IMR-90 (cell line): ENCODE data around the gene CFAP299. TPM values are rescaled to one million over a fixed set of nuclear protein-coding genes. Genes with fewer than 3 reads are reported as not detected.

Experiments
- ATAC-seq: fragments of 200-7000 bp; cut with Tn5 transposase; 2 replicates; pipeline ENCODE4 v1.9.1; 2020; ENCODE audit warnings: low read depth, mild to moderate bottlenecking, moderate library complexity
- BruUV-seq: library from RNA; stranded (reverse); fragments of 400-500 nt; replicated peaks from 2 replicates; lab custom pipeline; 2021; lab: Mats Ljungman, UMichigan
- CTCF ChIA-PET: fragments of 300-600 bp; formaldehyde crosslinking; extraction: SDS; loops from one replicate; lab custom pipeline; 2021; ENCODE audit warnings: antibody characterized with exemption; lab: Yijun Ruan, JAX
- POLR2A ChIA-PET: fragments of 300-600 bp; sonication (Branson Sonifier 250); formaldehyde crosslinking; loops from one replicate; lab custom pipeline; 2022; ENCODE audit warnings: antibody characterized with exemption; ENCODE audit not compliant: unreplicated experiment; lab: Charles Lee
- DNase-seq: peaks from one replicate; pipeline ENCODE4 v3.0.0; 2013
- H2AFZ ChIP-seq: replicated peaks from 2 replicates; pipeline ENCODE3; 2013; ENCODE audit warnings: low read length, mild to moderate bottlenecking; ENCODE audit not compliant: poor library complexity
- H2AK5ac ChIP-seq: 2 replicates; pipeline ENCODE4 v1.6.1; 2013; ENCODE audit warnings: low read depth, low read length, inconsistent platforms
- H2AK9ac ChIP-seq: replicated peaks from 2 replicates; pipeline ENCODE3; 2013; ENCODE audit warnings: mild to moderate bottlenecking, low read depth, low read length, moderate library complexity; ENCODE audit not compliant: poor library complexity
- H2BK120ac ChIP-seq: 2 replicates; pipeline ENCODE4 v1.6.1; 2013; ENCODE audit warnings: low read depth, low read length, inconsistent platforms
- H2BK15ac ChIP-seq: 3 replicates; pipeline ENCODE4 v1.6.1; 2013; ENCODE audit warnings: low read depth, low read length, inconsistent platforms
- H2BK20ac ChIP-seq: 2 replicates; pipeline ENCODE4 v1.6.1; 2013; ENCODE audit warnings: low read depth, mild to moderate bottlenecking, inconsistent platforms, low read length, moderate library complexity
- H2BK5ac ChIP-seq: 2 replicates; pipeline ENCODE4 v1.6.1; 2013; ENCODE audit warnings: mild to moderate bottlenecking, low read depth, low read length, inconsistent platforms; ENCODE audit not compliant: poor library complexity, severe bottlenecking
- H3K14ac ChIP-seq: replicated peaks from 2 replicates; pipeline ENCODE4 v1.6.1; 2013; ENCODE audit warnings: low read depth, low read length, inconsistent platforms
- H3K18ac ChIP-seq: 2 replicates; pipeline ENCODE4 v1.6.1; 2013; ENCODE audit warnings: low read depth, low read length, control low read depth
- H3K23ac ChIP-seq: 2 replicates; pipeline ENCODE4 v1.6.1; 2013; ENCODE audit warnings: low read depth, low read length, inconsistent platforms
- H3K27ac ChIP-seq: 2 replicates; pipeline ENCODE4 v1.5.1; 2013; ENCODE audit warnings: mild to moderate bottlenecking, control low read depth, low read length; ENCODE audit not compliant: insufficient read depth
- H3K27me3 ChIP-seq: 2 replicates; pipeline ENCODE4 v1.6.1; 2013; ENCODE audit warnings: low read length; ENCODE audit not compliant: control insufficient read depth, insufficient read depth
- H3K36me3 ChIP-seq: 2 replicates; pipeline ENCODE4 v1.6.1; 2013; ENCODE audit warnings: low read length, mixed read lengths; ENCODE audit not compliant: control insufficient read depth, insufficient read depth
- H3K4ac ChIP-seq: 2 replicates; pipeline ENCODE4 v1.6.1; 2013; ENCODE audit warnings: low read depth, low read length, inconsistent platforms
- H3K4me1 ChIP-seq: 2 replicates; pipeline ENCODE4 v1.6.1; 2013; ENCODE audit warnings: low read length, mixed read lengths; ENCODE audit not compliant: control insufficient read depth, insufficient read depth
- H3K4me2 ChIP-seq: 2 replicates; pipeline ENCODE4 v1.6.1; 2013; ENCODE audit warnings: low read depth, mild to moderate bottlenecking, control low read depth, low read length, moderate library complexity
- H3K4me3 ChIP-seq: 2 replicates; pipeline ENCODE4 v1.5.1; 2013; ENCODE audit warnings: low read depth, mild to moderate bottlenecking, control low read depth, low read length, moderate library complexity; ENCODE audit not compliant: insufficient read depth
- H3K56ac ChIP-seq: 2 replicates; pipeline ENCODE4 v1.6.1; 2013; ENCODE audit warnings: low read length, inconsistent platforms; ENCODE audit not compliant: insufficient read depth; ENCODE audit errors: extremely low read depth
- H3K79me1 ChIP-seq, 2 experiments: 2 replicates each; pipeline ENCODE4 v1.6.1; 2013; ENCODE audit warnings: low read length in 2 of 2, inconsistent platforms in 1 of 2, low read depth in 1 of 2
- H3K9ac ChIP-seq: 2 replicates; pipeline ENCODE4 v1.6.1; 2013; ENCODE audit warnings: low read depth, low read length, control low read depth
- H3K9me1 ChIP-seq: 2 replicates; pipeline ENCODE4 v1.6.1; 2013; ENCODE audit warnings: low read length, inconsistent platforms; ENCODE audit not compliant: insufficient read depth
- H3K9me3 ChIP-seq: 2 replicates; pipeline ENCODE4 v1.6.1; 2013; ENCODE audit warnings: low read length; ENCODE audit not compliant: control insufficient read depth, insufficient read depth
- H4K20me1 ChIP-seq: 2 replicates; pipeline ENCODE4 v1.6.1; 2013; ENCODE audit warnings: low read length, inconsistent platforms; ENCODE audit not compliant: insufficient read depth
- H4K5ac ChIP-seq: 2 replicates; pipeline ENCODE4 v1.6.1; 2013; ENCODE audit warnings: mild to moderate bottlenecking, low read depth, low read length, control low read depth
- H4K8ac ChIP-seq, 2 experiments: 2 replicates each; pipeline ENCODE4 v1.6.1; 2013; ENCODE audit warnings: low read depth in 2 of 2, low read length in 2 of 2, control low read depth in 1 of 2, inconsistent platforms in 1 of 2
- H4K91ac ChIP-seq: 2 replicates; pipeline ENCODE4 v1.6.1; 2013; ENCODE audit warnings: low read depth, low read length, inconsistent platforms; ENCODE audit not compliant: insufficient read depth
- BHLHE40 ChIP-seq: fragments of 150-350 bp; IDR thresholded peaks from 2 replicates; pipeline ENCODE4 v1.6.1; 2016; ENCODE audit warnings: mild to moderate bottlenecking, low read depth, low read length
- FOS ChIP-seq: fragments of 150-350 bp; IDR thresholded peaks from 2 replicates; pipeline ENCODE4 v1.6.1; 2016; ENCODE audit warnings: low read depth, low read length
- MAFK ChIP-seq: IDR thresholded peaks from 2 replicates; pipeline ENCODE4 v1.6.1; 2012; ENCODE audit warnings: low read depth, low read length, improper control_type of control experiment
- POLR2A ChIP-seq: IDR thresholded peaks from 2 replicates; pipeline ENCODE4 v1.6.1; 2012; ENCODE audit warnings: mild to moderate bottlenecking, low read depth, low read length
- RAD21 ChIP-seq: IDR thresholded peaks from 2 replicates; pipeline ENCODE4 v1.6.1; 2012; ENCODE audit warnings: low read length, improper control_type of control experiment
- RCOR1 ChIP-seq: IDR thresholded peaks from 2 replicates; pipeline ENCODE4 v1.6.1; 2012; ENCODE audit warnings: mild to moderate bottlenecking, low read length, improper control_type of control experiment; ENCODE audit not compliant: insufficient replicate concordance
- RFX5 ChIP-seq: IDR thresholded peaks from 2 replicates; pipeline ENCODE4 v1.8.0; 2012; ENCODE audit warnings: low read depth, mild to moderate bottlenecking, low read length, moderate library complexity
- SMC3 ChIP-seq: fragments of 150-350 bp; IDR thresholded peaks from 2 replicates; pipeline ENCODE4 v1.6.1; 2016; ENCODE audit warnings: low read depth, mild to moderate bottlenecking, antibody characterized with exemption, low read length, moderate library complexity
- whole genome bisulfite sequencing, 2 experiments: methylation state at CpG; one replicate each; pipeline versions ENCODE4 v1.1.5 to v1.1.7; 2013; ENCODE audit warnings: missing lambda C conversion rate in 2 of 2; ENCODE audit not compliant: insufficient read length in 1 of 2; ENCODE audit errors: extremely low coverage in 2 of 2; 5-methylcytosine and 5-hydroxymethylcytosine counted together
- dilution Hi-C: fragments of 300-500 bp; cut with HindIII; formaldehyde crosslinking; loops from one replicate; pipeline ENCODE4 v1.14.3; 2018; ENCODE audit warnings: low sequenced_read_pairs; ENCODE audit not compliant: unreplicated experiment
- in situ Hi-C: fragments of 300-500 bp; cut with MboI; formaldehyde crosslinking; loops from 3 replicates; pipeline ENCODE4 v1.14.3; 2019; ENCODE audit warnings: low sequenced_read_pairs, inconsistent platforms, mixed read lengths
- intact Hi-C: fragments of 100-400 bp; cut with micrococcal nuclease; formaldehyde crosslinking; loops from 2 replicates; pipeline ENCODE4 v1.10.0; 2022
- polyA plus RNA-seq, 3 experiments: library from polyadenylated mRNA; depleted of rRNA; stranded (reverse); fragments of >200 nt; gene quantifications; 2 replicates each; pipeline ENCODE4 v1.2.3, GENCODE V29; 2012; ENCODE audit warnings: low replicate concordance in 1 of 3
- total RNA-seq: library from RNA; depleted of rRNA; stranded (reverse); fragments of >200 nt; gene quantifications from 2 replicates; pipeline ENCODE4 v1.2.3, GENCODE V29; 2012
- TF ChIP-seq, protein P1 (sequence below): fragments of 150-350 bp; IDR thresholded peaks from 2 replicates; pipeline ENCODE4 v1.6.1; 2017; ENCODE audit warnings: mild to moderate bottlenecking, antibody characterized with exemption, low read length, low read depth
- TF ChIP-seq, protein P2 (sequence below): fragments of 150-350 bp; IDR thresholded peaks from 2 replicates; pipeline ENCODE4 v1.6.1; 2016; ENCODE audit warnings: low read depth, mild to moderate bottlenecking, low read length, moderate library complexity, borderline replicate concordance

CFAP299 gene
- total and polyA plus RNA-seq, 2 of the 4 experiments (the other 2 are of a cell fraction), result 1.0 to 1.1 TPM

DNA sequence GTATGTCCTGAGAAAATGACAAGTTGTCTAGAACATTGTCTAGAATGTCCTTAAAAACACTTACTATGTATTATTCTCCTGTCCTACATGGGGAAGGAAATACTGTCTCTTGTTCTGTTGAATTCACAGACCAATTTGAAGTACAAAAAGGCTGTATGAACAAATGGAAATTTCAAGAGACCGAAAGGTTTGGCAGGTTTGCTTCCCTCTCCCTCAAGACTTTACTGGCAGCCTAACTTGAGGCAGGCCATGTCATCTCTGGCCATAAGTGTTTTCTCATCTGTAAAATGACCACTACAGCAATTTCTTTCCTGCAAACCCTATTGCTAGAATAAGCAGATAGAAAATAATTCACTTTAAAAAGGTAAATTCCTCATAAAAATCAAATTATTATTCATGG, 503.8 kb downstream of the CFAP299 start:
- no peaks in the 10 kb centered on the region for H3K36me3 ChIP-seq
- H3K27me3 ChIP-seq, result no peaks in the 10 kb centered on the region
- H2AFZ ChIP-seq, result no peak overlapping the region
- intact Hi-C loops, result no loop called here
- no peaks in the 10 kb centered on the region for H4K20me1 ChIP-seq
- H3K4ac ChIP-seq, result no peak overlapping the region
- H3K9me1 ChIP-seq, result no peaks in the 10 kb centered on the region
- H2BK20ac ChIP-seq, result no peak overlapping the region
- H2AK5ac ChIP-seq, result no peak overlapping the region
- ATAC-seq, result no peak
- no peak overlapping the region for H3K9ac ChIP-seq
- ChIA-PET CTCF (no interaction called here), POLR2A (no interaction called here)
- in situ Hi-C loops, result no loop called here
- H3K4me1 ChIP-seq, result no peaks in the 10 kb centered on the region
- H3K27ac ChIP-seq, result no peak overlapping the region
- no peaks in the 10 kb centered on the region for H3K79me1 ChIP-seq
- H3K4me2 ChIP-seq, result no peak overlapping the region
- no peak overlapping the region for H4K5ac ChIP-seq
- no peak overlapping the region for H3K14ac ChIP-seq
- no peak overlapping the region for H3K23ac ChIP-seq
- H4K8ac ChIP-seq, result no peak overlapping the region
- WGBS, 2 experiments, result no CpG with 5 or more reads among the region's 1 CpG
- H3K4me3 ChIP-seq, result no peak overlapping the region
- H3K18ac ChIP-seq, result no peak overlapping the region
- H2BK15ac ChIP-seq, result no peak overlapping the region
- H4K91ac ChIP-seq, result no peak overlapping the region
- no peak overlapping the region for H2BK5ac ChIP-seq
- dilution Hi-C loops, result no loop called here
- TF ChIP-seq FOS, result no peak
- TF ChIP-seq SMC3, result no peak
- no peak for TF ChIP-seq MAFK
- TF ChIP-seq BHLHE40, result no peak
- TF ChIP-seq RAD21, result no peak
- TF ChIP-seq, protein P1, sequence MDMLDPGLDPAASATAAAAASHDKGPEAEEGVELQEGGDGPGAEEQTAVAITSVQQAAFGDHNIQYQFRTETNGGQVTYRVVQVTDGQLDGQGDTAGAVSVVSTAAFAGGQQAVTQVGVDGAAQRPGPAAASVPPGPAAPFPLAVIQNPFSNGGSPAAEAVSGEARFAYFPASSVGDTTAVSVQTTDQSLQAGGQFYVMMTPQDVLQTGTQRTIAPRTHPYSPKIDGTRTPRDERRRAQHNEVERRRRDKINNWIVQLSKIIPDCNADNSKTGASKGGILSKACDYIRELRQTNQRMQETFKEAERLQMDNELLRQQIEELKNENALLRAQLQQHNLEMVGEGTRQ, result no peak
- no peak for TF ChIP-seq POLR2A
- no peak for TF ChIP-seq RCOR1
- no peak for TF ChIP-seq RFX5
- TF ChIP-seq, protein P2, sequence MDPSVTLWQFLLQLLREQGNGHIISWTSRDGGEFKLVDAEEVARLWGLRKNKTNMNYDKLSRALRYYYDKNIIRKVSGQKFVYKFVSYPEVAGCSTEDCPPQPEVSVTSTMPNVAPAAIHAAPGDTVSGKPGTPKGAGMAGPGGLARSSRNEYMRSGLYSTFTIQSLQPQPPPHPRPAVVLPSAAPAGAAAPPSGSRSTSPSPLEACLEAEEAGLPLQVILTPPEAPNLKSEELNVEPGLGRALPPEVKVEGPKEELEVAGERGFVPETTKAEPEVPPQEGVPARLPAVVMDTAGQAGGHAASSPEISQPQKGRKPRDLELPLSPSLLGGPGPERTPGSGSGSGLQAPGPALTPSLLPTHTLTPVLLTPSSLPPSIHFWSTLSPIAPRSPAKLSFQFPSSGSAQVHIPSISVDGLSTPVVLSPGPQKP, result no peak
- BruUV-seq, result no TSS peak
- H2AK9ac ChIP-seq, result no peak overlapping the region
- no peak overlapping the region for H2BK120ac ChIP-seq
- H3K9me3 ChIP-seq, result no peaks in the 10 kb centered on the region
- H3K56ac ChIP-seq, result no peak overlapping the region
- no peak for DNase-seq
